HG03175 (cell line): ENCODE results near the gene ARRDC2.
"Not testable (repeated sequence)": the region's sequence is repeated elsewhere in the genome, so short reads cannot be mapped to it uniquely, and the experiment has no call there.

Experiments
- ATAC-seq: cut with Tn5 transposase; IDR thresholded peaks from one replicate; pipeline ENCODE4 v1.9.1; 2021; ENCODE audit warnings: mild to moderate bottlenecking, moderate library complexity; ENCODE audit not compliant: unreplicated experiment

Gene ARRDC2

DNA sequence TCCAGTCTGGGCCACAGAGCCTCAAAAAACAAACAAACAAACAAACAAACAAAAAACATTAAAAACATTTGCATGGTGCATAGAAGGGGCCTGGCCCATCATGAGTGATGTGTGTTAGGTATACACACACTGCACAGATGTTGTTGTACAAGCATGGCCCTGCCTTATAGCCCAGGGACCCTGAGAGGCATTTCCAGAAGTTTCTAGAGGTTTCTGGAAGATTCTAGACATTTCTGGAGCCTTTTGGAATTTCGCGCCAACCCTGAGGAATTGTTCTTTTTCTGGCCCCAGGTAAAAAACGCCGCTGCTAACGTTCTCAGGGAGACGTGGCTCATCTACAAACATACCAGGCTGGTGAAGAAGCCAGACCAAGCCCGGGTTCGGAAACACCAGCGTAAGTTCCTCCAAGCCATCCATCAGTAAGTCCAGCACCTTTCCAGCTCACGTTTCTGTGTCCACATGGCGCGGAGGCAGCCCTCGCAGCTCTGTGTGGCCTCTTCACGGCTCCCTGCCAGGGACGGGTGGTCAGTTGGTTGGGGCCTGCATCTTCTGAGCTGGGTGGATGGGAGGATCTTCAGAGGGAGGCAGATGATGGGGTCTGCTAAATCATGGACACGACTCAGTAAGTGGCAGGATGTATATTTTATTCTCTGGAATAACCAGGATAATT lies 18.4 kb upstream of the ARRDC2 start:
- no peak for ATAC-seq

DNA sequence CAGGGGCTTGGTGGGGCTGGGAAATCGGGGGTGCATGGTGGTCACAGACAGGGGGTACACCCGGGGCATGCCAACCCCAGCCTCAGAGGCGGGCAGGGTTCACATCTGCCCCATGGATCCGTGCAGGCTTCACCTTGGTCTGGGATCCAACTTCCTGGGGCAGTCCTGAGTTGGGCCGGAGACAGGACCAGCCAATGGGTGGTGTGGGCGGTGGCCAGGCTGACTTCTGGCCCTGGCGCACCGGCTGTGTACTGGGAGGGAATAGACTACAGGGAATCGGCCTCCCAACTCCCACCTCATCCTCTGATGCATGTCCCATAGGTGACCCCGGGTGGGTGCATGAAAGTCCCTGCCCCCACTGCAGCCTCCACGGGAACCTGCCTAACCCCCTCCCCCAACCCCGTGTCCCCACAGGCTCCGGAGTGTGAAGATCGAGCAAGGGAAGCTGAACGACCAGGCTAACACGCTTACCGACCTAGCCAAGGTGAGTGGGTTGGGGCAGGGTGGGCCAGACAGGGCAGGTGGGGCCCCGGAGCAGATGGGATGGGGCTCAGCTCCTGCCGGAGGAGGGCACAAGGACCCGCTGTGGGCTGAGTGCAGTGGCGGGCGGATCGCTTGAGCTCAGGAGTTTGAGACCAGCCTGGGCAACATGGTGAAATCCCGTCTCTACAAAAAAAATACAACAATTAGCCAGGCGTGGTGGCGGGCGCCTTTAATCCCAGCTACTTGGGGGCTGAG lies 14.7 kb upstream of the ARRDC2 start:
- ATAC-seq: no peak

GRCh38 chr19:17996826-17997316 lies 11.1 kb upstream of the ARRDC2 start:
- no peak for ATAC-seq

GRCh38 chr19:17997969-17998826 lies 9.8 kb upstream of the ARRDC2 start:
- no peak for ATAC-seq

- no peak for ATAC-seq
Measured at GRCh38 chr19:17998827-17999150, 9.2 kb upstream of the ARRDC2 start.

DNA sequence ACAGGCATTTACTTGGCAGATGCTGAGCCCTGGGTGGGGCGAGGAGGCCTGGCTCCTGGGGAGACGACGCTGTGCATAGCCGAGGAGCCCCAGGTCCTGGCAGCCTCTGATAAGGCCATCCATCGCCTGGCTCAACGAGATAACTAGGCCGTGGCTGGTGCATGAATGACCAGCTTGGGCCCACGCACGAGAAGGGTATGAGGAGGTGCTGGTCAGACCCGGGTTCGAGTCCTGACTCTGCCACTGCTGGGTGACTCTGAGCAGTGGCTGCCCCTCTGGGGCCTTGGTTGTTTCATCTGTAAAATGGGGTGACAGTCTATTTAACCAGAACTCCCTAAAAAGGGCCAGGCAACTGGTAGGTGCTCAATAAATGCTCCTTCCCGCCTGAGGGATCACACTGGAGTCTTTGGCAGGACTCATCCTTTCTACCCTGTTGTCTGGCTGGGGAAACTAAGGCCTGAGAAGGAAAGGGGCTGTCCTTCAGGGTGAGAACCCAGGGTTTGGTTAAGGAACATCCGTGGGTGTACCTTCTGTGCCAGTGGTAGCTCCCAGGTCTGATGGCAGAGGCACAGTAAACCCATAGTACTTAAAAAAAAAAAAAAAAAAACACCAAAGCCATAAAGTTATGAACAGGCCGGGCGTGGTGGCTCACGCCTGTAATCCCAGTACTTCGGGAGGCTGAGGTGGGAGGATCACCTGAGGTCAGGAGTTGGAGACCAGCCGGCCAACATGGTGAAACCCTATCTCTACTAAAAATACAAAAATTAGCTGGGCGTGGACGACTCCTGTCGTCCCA lies 8.1 kb upstream of the ARRDC2 start:
- ATAC-seq: no peak

DNA sequence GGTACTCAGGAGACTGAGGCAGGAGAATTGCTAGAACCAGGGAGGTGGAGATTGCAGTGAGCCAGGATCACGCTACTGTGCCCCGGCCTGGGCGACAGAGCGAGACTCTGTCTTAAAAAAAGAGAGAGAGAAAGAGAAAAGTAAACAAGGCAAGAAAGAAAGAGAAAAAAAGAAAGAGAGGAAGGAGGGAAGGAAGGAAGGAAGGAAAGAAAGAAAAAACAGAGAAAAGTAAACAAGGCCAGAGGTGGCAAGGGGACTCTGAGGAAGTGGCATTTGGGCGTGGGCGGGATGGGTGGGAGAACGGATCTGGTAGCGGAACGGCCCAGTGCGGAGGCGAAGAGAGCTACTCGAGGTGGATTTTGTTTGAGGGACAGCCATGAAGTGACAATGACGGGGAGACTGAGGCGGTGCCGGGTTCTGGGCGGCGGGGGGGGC lies 7.5 kb upstream of the ARRDC2 start:
- no peak for ATAC-seq

DNA sequence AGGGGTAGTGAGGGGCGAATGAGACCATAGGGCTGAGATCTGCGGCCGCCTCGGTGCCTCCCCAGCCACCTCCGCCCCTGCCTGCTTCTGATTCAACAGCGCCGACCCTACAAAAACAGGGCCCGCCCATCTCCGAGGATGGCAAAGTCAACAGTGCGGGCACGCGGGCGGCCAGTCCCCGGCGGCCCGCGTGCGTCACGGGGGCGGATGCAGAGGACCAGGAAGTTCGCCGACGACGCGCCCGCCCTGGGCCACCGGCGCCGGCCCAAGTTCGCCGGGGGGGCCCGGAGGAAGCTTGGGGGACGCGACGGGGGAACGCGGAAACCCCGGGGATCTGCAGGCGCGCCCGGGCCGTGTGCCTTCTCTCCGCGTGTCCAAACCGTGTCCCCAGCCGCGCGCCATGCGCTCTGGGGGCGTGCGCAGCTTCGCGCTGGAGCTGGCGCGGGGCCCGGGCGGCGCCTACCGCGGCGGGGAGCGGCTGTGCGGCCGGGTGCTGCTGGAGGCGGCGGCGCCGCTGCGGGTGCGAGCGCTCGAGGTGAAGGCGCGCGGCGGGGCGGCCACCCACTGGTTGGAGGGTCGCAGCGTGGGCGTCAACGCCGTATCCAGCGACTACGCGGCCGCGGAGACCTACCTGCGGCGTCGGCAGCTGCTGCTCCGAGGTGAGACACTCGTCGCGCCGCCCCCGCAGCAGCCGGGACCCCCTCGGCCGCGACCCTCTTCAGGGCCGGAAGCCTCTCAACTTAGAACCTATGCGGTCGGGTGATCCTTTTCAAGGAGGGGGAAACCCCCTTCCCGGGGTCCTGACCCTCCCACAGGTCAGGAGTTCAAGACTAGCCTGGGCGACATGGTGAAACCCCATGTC lies 6.8 kb upstream of the ARRDC2 start:
- ATAC-seq: peak; percentile 56

GRCh38 chr19:18001777-18002345 lies 6.1 kb upstream of the ARRDC2 start:
- ATAC-seq: no peak

DNA sequence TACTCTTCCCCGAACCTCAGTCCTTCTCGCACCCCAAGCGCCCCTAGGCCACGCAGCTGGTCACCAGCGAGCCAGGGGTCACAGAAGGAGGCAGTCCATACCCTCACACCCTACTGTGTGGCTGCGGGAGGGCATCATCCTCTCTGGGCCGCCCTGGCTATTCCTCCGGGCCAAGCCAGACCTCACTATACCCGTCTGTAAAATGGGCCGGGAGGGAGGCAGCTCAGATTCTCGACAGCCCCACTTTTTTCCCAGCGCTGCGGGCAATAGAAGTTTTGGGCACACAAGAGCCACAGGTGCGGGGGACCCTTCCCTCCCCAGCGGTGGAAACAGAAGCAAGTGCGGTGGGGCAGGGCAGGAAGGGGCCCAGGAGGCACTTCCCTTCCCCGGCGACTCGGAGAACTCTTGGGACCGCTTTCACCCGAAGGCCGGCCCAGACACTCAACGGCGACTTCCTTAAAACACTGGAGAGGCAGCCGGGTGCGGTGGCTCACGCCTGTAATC lies 5.6 kb upstream of the ARRDC2 start:
- ATAC-seq: no peak

- ATAC-seq: not testable (repeated sequence)
Measured at GRCh38 chr19:18005750-18006149, 2.2 kb upstream of the ARRDC2 start.

- peak; percentile 61 for ATAC-seq
Measured at GRCh38 chr19:18007044-18007916, 690 bp upstream of the ARRDC2 start.

- ATAC-seq: no peak
Measured at GRCh38 chr19:18008814-18009213, 844 bp downstream of the ARRDC2 start.

DNA sequence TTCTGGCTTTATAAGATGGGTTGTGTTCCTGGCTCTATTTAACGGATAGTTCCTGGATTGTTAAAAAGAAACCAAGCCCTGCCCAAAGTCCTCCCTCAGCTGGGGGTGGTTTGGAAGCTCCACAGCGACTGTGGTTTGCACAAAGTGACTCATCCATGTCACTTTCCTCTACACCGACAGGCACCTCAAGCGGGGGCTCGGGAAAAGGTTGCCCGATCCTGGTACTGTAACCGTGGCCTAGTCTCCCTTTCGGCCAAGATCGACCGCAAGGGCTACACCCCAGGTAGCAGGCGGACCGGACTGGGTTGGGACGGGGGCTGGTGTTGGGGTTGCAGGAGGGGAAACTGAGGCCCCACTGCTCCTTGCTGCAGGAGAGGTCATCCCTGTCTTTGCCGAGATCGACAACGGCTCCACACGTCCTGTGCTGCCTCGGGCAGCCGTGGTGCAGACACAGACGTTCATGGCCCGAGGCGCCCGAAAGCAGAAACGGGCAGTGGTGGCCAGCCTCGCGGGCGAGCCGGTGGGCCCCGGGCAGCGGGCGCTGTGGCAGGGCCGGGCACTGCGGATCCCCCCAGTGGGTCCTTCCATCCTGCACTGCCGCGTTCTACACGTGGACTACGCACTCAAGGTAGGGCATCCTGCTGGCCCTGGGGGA lies 1.6 kb downstream of the ARRDC2 start:
- ATAC-seq: no peak

GRCh38 chr19:18010149-18010548 lies 2.2 kb downstream of the ARRDC2 start:
- ATAC-seq: no peak

DNA sequence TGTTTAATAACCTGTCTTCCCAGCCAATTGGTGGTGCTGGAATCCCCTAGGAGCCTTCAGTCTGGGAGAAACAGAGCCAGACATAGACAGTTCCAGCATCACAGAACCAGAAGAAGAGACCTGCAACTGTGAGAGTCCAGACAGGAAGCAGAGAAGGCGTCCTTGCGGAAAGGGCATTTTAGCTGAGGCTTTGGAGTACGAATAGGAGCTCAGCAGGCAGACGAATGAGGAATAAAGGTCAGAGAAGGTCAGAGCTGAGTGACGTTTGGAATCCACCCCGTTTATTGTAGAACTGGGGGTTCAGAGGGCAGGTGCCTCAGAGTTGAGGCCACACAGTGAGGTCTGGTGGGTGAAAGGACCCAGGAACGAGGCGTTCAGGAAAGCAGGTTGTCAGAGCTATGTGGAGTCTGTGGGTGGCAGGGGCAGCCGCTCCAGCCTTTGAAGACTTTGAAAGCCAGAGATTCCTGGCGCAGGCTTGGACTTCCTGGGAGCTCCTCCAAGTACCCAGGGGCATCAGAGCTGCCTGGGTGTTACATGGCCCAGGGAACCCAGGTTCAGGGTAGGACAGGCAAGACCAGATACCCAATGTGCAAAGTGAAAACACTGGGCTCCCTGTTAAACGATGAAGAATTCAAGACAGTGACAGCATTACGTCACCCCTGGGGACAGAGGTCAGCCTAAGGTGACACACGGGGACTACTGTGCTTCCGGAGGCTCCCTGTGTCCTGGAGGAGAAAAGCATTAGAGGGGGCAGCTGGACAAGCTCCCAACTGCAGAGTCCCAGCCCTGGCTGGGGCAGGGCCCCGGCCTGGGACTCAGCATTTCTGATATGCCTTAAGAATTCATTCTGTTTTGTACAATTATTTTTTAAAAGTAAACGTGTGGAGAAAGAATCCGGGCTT lies 5.5 kb downstream of the ARRDC2 start:
- no peak for ATAC-seq

DNA sequence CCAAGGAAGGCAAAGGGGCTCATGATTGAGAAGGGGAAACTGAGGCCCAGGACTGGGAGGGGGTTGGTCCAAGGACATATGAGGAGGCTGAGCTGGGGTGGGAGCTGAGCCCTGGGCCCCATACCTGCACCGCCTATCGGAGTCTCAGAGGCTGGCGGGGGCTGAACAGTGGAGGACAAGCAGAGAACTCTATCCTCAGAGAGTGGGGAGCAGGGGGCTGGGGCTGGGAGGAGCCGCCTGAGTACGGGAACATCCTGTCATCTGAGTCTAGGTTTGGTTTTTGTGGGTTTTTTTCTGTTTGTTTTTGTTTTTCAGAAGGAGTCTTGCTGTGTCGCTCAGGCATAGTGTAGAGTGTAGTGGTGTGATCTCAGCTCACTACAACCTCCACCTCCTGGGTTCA lies 6.2 kb downstream of the ARRDC2 start:
- ATAC-seq: no peak
